ENCODE results near the gene ZBTB20.

The ZBTB20 gene

DNA sequence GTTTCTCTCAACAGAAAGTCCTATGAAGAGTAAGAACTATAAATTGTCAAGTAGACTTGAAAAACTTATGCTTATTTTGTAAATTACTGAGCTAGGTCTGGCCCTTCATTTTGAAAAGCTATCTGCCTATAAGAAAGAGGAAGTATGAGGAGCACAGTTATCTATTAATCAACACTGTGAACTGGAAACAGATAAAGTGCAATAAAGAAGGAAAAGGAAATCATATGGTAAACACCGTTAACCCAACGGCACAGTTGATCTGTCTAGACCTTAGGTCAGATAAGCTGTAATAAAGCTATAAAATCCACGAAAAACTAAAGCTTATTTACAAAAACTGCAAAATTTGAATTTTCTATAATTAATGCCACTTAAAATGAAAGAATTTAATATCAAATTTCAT lies 242.5 kb downstream of the ZBTB20 start:
- no peak for DNase-seq (ENCODE audit: low read depth)

DNA sequence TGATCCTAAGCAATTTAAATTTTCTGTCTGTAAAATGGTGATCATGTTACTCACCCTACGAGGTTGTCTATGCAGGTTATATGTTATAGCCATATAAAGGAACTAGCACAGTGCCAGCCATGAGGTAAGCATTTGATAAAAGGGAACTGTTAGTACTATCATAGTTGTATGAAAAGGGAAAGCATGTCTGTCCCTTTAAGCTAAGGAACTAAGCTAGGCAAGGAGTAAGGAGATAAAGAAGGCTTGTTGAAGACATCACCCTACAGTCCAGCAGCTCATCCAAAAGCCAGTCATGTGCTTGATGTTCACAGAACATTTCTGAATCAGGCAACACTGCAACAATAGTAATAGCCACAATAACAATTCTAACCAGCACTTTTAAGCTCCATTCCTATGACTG lies 243.9 kb downstream of the ZBTB20 start:
- no peak for DNase-seq (ENCODE audit: low read depth)

DNA sequence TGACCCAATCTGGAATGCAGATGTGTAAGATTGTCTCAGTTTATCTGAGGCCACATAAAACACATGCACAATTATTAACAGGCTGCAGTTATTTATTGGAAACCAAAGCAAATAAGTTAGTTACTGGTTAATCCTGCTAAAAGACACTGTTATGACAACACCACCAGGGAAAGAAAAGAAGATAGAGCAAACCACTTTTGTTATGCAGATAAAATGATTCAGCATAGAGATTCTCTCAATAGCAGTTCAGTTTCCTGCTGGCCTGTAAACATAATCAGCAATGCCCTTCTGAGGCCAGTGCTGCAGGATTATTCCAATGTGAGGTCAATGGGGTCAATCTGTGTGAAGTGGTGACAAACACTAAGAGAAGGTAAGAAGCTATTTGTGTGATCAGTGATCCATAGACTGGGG lies 244.4 kb downstream of the ZBTB20 start:
- no peak for DNase-seq (ENCODE audit: low read depth)

DNA sequence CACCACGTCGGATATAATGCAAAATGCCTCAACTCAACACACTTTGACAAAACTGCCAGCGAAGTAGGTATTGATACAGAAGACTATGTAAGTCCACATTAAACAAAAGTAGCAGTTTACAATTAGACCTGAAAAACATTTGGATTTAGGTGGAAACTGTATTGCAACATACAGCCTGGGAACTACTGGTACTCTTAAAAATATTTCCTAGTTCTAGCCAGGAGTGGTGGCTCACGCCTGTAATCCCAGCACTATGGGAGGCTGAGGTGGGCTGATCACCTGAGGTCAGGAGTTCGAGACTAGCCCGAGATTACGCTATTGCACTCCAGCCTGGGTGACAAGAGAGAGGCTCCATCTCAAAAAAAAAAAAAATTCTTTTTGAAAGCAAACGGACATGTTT lies 246.2 kb downstream of the ZBTB20 start:
- DNase-seq (ENCODE audit: low read depth), result no peak

DNA sequence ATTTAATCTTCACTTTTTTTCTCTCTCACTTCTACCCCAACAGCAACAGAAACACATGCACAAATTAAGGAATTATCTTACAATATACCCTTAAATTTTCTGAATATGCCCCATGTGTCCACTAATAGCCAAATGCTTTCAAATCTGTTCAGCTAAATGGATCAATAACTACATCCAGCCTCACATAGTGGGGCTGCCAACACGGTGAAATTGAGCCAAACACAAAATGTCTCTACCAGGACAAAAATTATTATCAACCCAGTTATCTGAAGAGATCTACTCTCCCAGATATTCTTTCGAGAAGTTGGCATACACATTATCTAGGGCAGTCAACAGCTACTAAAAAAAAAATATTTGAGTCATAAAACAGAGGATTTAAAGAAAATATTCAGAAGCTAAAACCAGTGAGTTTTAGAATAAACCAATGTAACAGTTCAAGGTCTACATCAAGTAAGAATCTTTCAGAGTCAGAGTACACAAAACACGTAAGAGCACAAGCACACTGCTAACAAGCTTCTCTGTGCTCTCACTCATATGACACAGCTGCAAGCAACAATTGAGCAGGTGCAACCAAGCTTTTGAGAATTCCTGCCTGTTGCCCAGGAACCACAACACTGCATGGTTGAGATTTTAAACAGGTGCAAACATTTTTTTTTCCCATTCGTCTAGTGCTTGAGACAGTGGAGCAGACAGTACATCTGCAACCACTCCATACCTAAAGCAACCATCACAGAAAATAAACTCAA lies 247.7 kb downstream of the ZBTB20 start:
- DNase-seq (ENCODE audit: low read depth), result no peak

DNA sequence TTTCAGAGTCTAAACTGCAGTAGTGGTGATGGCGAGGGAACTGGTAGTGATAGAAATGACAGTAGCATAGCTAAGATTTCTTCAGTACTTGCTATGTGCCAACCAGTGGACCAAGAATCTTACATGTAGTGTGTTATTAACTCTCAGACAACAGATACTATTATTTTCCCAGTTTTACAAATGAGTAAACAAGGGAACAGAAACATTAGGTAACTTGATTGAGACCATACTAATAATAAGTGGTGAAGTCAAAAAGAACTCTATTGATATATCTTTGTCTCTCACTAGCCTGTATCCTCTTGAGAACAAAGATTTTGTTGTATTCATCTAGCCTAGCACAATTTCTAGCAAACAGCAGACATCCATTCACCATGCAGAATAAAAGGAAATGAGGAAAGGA lies 250.1 kb downstream of the ZBTB20 start:
- no peak for DNase-seq (ENCODE audit: low read depth)

DNA sequence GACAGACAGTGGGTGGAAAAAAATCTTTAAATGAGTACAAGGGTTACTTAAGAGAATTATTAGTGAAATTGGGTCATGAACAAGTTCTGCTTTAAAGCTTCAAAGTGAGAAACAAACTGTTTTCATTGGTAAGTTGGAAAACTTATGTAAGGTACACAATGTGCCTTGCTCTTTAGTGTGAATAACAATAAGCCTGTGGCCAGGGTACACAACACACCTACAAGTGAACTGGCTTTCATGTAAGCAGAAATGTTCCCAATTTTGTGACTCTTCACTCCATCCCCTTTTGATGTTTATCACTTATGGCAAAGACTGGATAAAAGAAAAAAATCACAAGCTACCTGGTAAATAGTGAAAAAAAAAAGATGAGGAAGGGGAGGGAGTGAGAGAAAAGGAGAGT lies 253.7 kb downstream of the ZBTB20 start:
- no peak for DNase-seq (ENCODE audit: low read depth)

DNA sequence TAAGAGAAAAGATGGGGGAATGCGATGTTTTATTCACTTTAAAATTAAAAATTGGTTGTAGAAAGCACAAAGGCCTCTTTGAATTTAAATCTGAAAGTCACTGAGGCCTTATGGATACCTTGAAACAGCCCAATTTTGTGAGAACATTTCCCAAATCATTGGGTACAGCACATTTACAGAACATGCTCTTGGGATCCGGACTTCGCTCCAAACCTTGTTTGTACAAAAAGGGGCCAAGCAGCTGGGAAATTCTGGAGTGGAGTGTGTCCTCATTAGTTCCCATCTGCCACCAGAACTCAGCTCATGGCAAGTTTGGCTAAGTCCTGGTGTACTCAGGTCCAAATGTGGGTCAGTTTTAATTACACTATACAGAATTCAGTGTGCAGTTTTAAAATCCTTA lies 254.2 kb downstream of the ZBTB20 start:
- DNase-seq (ENCODE audit: low read depth), result no peak

DNA sequence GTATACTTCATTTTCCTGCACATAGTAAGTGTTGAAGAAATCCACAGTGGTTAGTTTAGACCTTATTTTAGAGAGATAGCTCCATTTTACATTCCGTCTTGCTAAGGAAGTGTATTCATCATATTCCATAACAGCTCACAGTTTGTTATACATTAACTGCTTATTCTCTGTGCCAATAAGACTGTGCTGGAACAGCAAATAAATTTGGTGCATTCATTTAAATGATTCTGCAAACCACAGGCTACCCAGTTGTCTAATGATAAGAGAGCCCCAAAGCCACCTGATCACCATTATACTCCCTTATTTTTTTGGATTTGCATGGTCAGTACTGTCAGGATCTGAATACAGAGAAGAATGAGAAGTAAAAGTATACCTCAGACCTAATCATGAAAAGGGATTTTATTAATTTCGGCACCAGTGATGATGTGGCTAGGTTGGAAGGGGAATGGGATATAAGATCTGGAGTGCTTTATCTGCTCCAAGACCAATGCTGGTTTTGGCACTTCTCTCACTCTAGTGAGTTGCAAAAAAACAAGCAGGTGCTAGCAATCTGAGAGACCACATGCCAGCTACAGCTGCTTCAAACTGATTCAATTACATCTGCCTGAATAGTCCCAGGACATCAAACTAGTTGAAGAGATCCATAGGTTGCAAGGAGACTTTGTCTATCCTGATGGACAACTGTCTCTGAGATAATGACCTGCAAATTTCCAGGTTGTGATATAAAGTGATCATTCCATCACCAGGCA lies 254.8 kb downstream of the ZBTB20 start:
- DNase-seq (ENCODE audit: low read depth), result no peak

DNA sequence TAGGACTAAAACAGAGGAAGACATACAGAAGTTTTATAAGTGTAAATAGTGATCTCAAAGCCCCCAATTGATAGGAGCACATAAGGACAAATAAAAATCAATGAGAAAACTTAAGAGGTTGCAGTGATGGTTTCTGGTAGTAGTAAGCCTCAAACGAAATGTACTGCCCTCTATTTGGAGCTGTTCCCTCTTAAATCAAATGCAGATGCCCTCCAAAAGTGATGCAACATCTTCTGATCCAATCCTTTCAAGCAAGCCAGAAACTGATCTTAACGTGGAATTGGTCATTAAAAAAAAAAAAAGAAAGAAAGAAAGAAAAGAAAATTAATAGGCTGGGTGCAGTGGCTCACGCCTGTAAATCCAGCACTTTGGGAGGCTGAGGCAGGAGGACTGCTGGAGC lies 259.3 kb downstream of the ZBTB20 start:
- no peak for DNase-seq (ENCODE audit: low read depth)

DNA sequence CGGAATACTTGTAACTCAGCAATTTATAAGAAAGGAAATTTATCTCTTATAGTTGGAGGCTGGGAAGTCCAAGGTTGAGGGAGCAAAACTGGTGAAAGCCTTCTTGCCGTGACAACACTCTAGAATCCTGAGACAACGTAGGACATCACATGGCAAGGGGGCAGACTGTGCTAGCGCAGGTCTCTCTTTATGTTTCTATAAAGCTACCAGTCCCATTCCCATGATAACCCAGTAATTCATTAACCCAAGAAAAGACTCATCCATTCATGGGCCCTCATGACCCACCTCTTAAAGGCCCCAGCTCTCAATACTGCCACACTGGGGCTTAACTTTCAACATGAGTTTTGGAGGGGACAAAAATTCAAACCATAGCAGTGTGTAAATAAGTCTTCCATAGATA lies 260.2 kb downstream of the ZBTB20 start:
- DNase-seq (ENCODE audit: low read depth), result no peak

DNA sequence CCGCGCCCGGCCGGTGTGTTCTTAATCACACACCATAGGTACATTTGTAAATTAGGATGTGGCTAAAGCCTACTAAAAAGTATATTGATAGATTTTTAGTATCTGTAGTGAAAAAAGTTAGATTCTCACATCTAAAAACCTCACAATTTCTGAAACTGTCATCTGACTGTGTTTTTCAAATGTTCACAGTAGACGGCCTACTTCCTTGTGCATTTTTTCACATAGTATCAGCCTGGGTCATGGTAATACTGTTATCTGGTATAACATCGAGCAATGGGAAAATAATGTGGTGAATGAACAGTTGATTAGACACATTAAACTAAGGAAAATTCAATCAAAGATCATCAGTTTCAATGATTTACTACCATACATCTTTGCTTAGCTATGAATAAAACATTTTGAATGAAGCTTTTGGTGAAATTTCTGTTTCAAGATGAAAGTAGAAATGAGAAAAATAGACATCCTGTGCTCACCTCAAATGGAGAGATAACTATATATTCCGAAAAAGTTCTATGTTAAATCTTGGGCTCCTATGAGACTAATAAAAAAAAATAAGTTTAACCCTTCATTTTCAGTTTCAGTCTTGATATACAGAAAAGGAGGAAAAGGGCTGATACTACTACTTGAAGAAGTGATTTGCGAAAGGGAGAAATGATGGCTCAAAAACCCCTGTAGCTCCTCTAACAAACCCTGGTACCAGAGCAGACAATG lies 262.7 kb downstream of the ZBTB20 start:
- DNase-seq (ENCODE audit: low read depth), result no peak

DNA sequence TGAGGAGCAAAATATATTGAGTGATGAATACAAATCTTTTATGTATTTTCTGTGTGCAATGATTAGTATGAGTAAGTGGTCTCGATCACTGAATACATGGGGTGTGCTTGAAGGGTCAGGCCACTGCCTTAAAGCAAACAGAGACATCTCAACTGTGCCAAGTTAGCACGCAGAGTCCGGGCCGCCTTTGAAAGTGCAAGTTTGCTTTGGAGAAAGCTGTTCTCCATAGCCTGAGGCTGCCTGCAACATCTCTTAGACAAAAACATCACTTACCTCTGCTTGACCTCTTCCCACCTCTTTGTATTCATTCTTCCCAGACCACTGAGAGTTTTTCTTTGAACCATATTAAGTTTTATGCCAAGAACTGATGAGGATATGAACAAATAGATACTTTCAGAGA lies 267.0 kb downstream of the ZBTB20 start:
- no peak for DNase-seq (ENCODE audit: low read depth)

DNA sequence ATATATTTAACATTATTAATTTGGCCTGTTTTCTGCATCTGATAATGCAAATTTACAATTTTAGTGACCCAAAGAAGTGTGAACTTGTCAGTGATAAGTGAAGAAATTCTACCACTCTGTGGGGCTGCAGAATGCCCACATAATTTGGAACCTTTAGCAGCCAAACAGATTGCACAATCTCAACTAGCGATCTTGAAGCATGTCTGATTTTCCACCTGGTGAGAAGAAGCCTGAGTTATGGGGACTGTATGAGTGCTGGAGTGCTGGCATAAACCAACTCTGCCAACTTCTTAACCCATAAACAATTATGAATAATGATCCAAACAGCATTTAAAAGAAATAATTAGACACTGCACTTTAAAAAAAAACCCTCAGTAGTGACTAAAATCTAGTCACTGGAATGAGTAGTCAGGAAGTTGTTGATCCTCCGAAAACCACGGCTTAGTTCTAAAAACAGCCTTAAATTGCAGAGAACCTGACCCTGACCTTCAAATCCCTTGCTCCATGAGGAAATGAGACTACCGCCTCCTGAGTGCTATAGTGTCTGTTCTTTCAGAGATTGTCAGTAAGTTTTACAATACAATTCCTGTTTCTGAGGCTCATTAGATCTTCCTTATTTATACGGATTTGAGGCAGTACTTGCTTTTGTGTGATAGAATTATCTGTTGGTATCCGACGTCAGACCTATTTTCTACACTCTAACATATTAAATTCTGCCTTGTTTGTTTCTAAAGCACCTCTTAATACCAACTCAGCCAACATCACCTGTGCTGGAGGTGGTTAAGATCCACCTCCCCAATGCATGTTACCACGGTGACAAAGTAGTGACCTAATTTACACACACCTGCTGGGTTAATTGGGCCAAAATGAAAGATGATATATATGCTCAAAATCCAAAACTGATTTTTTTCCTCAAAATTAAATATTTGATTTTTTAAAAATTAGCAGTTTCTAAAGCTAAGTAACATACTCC lies 267.7 kb downstream of the ZBTB20 start:
- DNase-seq (ENCODE audit: low read depth), result no peak

DNA sequence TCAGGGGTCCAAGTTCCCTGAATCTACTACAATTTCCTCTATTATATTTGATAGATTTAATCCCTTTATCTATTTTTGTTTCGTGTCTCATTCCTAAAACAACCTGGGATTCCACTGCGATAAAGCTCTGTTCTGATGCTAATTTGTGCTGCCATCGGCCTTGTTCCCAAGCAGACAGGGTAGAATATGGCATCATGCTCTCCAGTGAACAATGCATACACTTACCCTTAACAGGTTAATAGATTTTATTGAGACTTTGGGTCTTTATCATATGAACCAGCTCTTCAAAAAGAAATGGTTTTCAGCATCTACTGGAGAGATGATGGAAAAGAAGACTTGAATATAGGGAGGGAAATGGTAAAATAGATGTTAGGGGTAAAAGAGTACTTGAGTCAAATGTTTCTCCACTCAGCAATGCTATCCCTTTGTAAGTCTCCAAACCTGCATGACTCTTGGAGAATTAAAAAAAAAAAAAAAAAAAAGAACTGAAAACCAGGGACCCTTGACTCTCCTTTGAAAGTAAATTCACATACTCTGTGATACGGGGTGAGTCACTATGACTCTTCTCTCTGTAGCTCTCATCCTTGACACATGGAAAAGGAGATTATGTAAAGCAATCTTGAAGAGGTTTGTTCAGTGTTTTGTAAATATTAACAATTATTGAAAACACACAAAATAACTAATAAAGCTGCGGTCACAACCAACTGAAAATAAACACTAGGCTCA lies 268.8 kb downstream of the ZBTB20 start:
- no peak for DNase-seq (ENCODE audit: low read depth)

DNA sequence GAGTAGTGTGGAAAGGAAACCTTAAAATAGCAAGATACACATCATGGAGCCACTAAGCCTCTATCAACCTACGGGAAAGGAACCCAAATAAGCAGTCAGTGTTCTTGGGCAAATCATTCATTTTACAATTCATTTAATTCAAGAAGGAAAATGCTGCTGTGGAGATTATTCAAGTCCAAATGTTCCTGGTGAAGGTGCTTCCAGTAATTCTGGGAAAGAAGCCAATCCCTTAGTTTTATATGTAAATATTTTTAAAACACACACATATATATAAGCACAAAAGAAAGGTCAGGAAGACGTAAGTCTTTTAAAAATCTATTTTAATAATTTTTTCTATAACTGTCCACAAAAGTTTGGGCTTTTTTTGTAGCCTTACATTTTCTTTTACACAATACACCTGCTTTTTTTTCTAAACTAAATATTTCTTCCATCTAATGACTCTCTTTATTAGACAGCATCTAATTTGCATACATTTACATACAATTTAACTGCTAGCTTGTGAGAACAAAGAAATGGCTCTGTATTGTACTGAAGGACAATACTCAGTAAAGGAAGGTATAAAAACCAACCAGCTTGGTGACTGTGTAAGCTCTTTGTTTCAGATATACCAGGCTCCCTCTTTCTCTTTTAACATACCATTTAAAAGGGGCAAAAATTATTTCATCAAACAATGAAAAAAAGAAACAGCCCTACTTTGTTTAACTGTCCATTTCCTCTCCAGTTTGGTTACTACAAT lies 269.5 kb downstream of the ZBTB20 start:
- no peak for DNase-seq (ENCODE audit: low read depth)

DNA sequence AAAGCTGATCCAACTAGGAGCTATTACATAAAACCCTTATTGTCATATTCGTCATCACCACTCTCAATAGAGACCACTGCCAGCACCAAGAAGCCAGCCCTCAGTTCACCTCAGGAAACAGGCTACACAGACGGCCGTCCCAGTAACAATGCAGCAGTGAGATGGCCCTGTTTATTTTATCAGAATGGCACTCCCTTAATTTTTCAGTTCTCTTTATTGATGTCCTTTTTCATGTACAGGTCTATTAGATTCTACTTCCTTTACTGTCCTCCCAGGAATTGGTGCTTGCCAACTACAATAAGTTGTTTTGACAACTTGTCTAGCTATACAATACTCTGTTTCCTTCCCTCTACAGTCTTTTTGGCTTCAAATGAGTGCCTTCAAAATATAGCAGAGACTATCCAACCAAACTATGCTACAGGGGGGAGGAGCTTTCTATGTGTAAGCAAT lies 272.5 kb downstream of the ZBTB20 start:
- DNase-seq (ENCODE audit: low read depth), result no peak

DNA sequence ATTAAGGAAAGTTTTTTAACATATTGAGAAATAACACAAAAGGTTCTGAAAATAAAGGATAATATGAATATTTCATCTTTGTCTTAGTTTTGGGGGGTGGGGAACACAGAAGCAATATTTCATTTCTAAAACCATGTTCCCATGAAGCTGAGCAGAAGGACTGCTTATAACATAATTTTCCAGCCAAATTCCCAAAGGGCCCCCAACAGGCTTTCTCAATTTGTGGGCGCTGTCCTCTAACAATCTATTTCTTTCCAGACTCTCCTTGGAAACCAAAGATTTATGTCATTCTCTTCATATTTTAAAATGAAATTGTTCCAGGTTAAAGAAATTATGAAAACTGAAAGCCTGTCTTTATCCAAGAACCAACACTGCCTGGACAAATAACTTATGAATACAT lies 273.5 kb downstream of the ZBTB20 start:
- no peak for DNase-seq (ENCODE audit: low read depth)

DNA sequence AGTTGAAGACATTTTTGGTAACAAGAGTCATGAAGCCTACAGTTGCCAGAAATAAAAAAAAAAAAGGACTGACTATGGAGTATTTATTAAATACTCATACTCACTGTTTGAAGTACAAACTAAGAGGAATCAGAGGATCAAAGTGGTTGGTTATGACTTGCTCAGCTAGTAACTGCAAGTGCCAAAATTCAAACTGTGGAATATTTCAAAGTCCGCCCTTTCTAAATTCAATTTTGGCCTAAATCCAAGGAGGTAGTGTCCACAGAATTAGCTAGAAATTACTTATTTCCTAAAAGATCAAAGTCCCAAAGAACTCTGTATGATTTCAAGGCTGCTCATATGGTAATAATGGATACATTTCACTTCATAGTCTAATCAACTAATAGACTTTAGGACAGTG lies 274.5 kb downstream of the ZBTB20 start:
- DNase-seq (ENCODE audit: low read depth), result no peak

DNA sequence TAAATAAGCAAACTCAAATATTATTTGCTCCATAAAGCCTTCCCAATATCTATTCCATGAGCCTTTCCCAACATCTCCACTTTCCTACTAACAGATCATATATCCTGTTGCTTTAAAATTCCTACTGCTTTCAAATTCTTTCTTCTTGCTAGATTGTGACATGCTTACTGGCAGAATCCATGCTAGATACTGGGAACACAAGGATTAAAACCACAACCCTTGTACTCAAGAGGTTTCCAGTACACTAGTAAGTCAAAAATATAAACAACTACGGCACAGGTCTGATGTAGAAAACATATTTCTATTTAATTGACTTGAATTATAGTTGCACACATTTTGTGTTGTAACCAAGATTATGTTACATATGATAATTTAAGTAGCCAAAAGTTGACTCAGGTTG lies 275.0 kb downstream of the ZBTB20 start:
- DNase-seq (ENCODE audit: low read depth), result no peak

Data from stimulated activated CD8-positive, alpha-beta memory T cell treated with anti-CD3 and anti-CD28 coated beads, Interleukin-15, amount 100 ng/mL, for 24 hours (primary cell).